ENCODE measurements around the gene IFT74.

Gene IFT74

GRCh38 chr9:27047136-27047535, 90.9 kb downstream of the IFT74 start:
- Histone ChIP-seq H3K27ac (no peak overlapping the region), H3K9ac (no peak overlapping the region)
- no peak for TF ChIP-seq CTCF (IDR thresholded peaks at IDR 0.05)

GRCh38 chr9:27053369-27054022, 97.3 kb downstream of the IFT74 start:
- no peaks in the 10 kb centered on the region for H3K79me2 ChIP-seq
- no peaks in the 10 kb centered on the region for H3K27me3 ChIP-seq (ENCODE audit: control insufficient read depth, insufficient read depth, low read length)
- no peaks in the 10 kb centered on the region for H3K9me3 ChIP-seq (ENCODE audit: control insufficient read depth, low read length)
- no peak overlapping the region for H3K4me3 ChIP-seq (ENCODE audit: low read depth, low read length)
- H3K9ac ChIP-seq = no peak overlapping the region
- H3K27ac ChIP-seq = no peak overlapping the region
- H3K4me2 ChIP-seq (ENCODE audit: low read length) = no peak overlapping the region
- no peak overlapping the region for H2AFZ ChIP-seq
- no peak for TF ChIP-seq CTCF (IDR thresholded peaks at IDR 0.05)
- H3K4me1 ChIP-seq = no peaks in the 10 kb centered on the region
- no peaks in the 10 kb centered on the region for H3K36me3 ChIP-seq (ENCODE audit: control insufficient read depth, insufficient read depth, low read length)

More at GRCh38 chr9:27047136-27047535, 90.9 kb downstream of the IFT74 start:
- Histone ChIP-seq H3K9me3 (ENCODE audit: control insufficient read depth, low read length) (no peaks in the 10 kb centered on the region), H3K4me1 (no peaks in the 10 kb centered on the region), H3K4me2 (ENCODE audit: low read length) (no peak overlapping the region), H3K4me3 (ENCODE audit: low read depth, low read length) (no peak overlapping the region), H2AFZ (no peak overlapping the region), H3K36me3 (ENCODE audit: control insufficient read depth, insufficient read depth, low read length) (no peaks in the 10 kb centered on the region), H3K27me3 (ENCODE audit: control insufficient read depth, insufficient read depth, low read length) (no peaks in the 10 kb centered on the region), H3K79me2 (no peaks in the 10 kb centered on the region)

- Histone ChIP-seq H3K9ac (no peak overlapping the region), H3K27ac (no peak overlapping the region), H2AFZ (no peak overlapping the region), H3K36me3 (ENCODE audit: control insufficient read depth, insufficient read depth, low read length) (no peaks in the 10 kb centered on the region), H3K4me1 (no peaks in the 10 kb centered on the region), H3K79me2 (no peaks in the 10 kb centered on the region), H3K4me3 (ENCODE audit: low read depth, low read length) (no peak overlapping the region), H3K4me2 (ENCODE audit: low read length) (no peak overlapping the region), H3K9me3 (ENCODE audit: control insufficient read depth, low read length) (no peaks in the 10 kb centered on the region), H3K27me3 (ENCODE audit: control insufficient read depth, insufficient read depth, low read length) (no peaks in the 10 kb centered on the region)
- TF ChIP-seq CTCF (IDR thresholded peaks at IDR 0.05) = no peak
These were observed 97.9 kb downstream of the IFT74 start for GRCh38 chr9:27054125-27054524.

GRCh38 chr9:27054841-27055240, 98.6 kb downstream of the IFT74 start:
- Histone ChIP-seq H3K27ac (no peak overlapping the region), H3K4me2 (ENCODE audit: low read length) (no peak overlapping the region), H3K4me1 (no peaks in the 10 kb centered on the region), H3K36me3 (ENCODE audit: control insufficient read depth, insufficient read depth, low read length) (no peaks in the 10 kb centered on the region), H2AFZ (no peak overlapping the region), H3K4me3 (ENCODE audit: low read depth, low read length) (no peak overlapping the region), H3K79me2 (no peaks in the 10 kb centered on the region), H3K9ac (no peak overlapping the region), H3K9me3 (ENCODE audit: control insufficient read depth, low read length) (no peaks in the 10 kb centered on the region), H3K27me3 (ENCODE audit: control insufficient read depth, insufficient read depth, low read length) (no peaks in the 10 kb centered on the region)
- TF ChIP-seq CTCF (IDR thresholded peaks at IDR 0.05) = no peak

GRCh38 chr9:27059412-27059811, 103.2 kb downstream of the IFT74 start:
- Histone ChIP-seq H3K36me3 (ENCODE audit: control insufficient read depth, insufficient read depth, low read length) (no peaks in the 10 kb centered on the region), H3K9ac (no peak overlapping the region), H3K4me1 (no peaks in the 10 kb centered on the region), H3K27ac (no peak overlapping the region), H3K4me2 (ENCODE audit: low read length) (no peak overlapping the region), H2AFZ (no peak overlapping the region), H3K79me2 (no peaks in the 10 kb centered on the region), H3K27me3 (ENCODE audit: control insufficient read depth, insufficient read depth, low read length) (no peaks in the 10 kb centered on the region), H3K4me3 (ENCODE audit: low read depth, low read length) (no peak overlapping the region), H3K9me3 (ENCODE audit: control insufficient read depth, low read length) (no peaks in the 10 kb centered on the region)
- TF ChIP-seq CTCF (IDR thresholded peaks at IDR 0.05) = no peak
